ENCODE data around the gene UBASH3A.
"Not testable (repeated sequence)": the region's sequence is repeated elsewhere in the genome, so short reads cannot be mapped to it uniquely, and the experiment has no call there.

The UBASH3A gene

DNA sequence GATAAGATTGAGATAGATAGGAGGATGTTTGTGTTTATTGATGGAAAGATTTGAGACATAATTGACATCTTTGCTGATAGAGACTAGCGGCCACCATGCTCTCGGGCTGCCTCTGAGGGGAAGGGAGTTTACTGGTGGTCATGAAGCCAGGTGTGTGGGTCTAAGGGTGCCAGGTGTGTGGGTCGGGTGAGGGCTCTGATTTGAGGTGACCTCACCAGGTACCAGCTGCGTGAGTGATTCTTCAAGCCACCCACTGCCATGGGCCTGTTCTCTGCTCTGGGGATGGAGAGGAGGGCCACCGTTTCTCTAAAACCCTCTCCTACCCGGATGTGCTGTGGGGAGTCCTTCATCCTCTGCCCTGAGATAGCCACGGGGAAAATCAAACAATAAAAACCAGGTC, 3.2 kb downstream of the UBASH3A start:
- H3K36me3 ChIP-seq (ENCODE audit: insufficient read depth, low read length): no peaks in the 10 kb centered on the region

DNA sequence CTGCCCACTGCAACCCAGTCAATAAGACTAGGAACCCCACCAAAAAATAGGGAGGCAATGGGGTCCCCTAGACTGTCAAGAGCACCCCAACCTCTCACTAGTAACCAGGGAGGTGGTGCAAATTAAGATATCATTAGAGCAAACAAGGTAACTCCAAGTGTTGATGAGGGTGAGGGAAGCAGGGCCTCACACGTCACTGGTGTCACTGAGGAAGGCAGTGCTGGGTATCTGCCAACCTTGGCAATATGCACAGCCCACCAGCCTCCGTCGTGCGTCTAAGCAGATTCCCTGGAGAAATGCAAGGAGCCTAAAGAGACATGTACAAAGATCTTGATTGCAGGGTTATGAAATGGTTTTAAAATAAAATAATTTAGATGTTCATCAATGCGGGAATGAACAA, 3.8 kb downstream of the UBASH3A start:
- no peak overlapping the region for H3K27ac ChIP-seq
- no peak for DNase-seq (ENCODE audit: low read depth, low spot score)
- no peak overlapping the region for H3K9ac ChIP-seq (ENCODE audit: insufficient read length)
- TF ChIP-seq EZH2 (IDR thresholded peaks at IDR 0.05): no peak
- no peak for TF ChIP-seq FOXP2 (optimal IDR thresholded peaks at IDR 0.05; ENCODE audit: control extremely low read depth, extremely low read length, insufficient read depth)
- no peak for TF ChIP-seq POLR2AphosphoS5 (IDR thresholded peaks at IDR 0.05; ENCODE audit: borderline replicate concordance, low read depth, low read length)
- no peaks in the 10 kb centered on the region for H3K9me3 ChIP-seq (ENCODE audit: low read depth, low read length)
- no peaks in the 10 kb centered on the region for H3K36me3 ChIP-seq (ENCODE audit: insufficient read depth, low read length)
- H3K4me3 ChIP-seq: peak overlapping the region; percentile 28; the same call in 1 of the 2 replicates

More for the DNA sequence above, 3.2 kb downstream of the UBASH3A start:
- no peak overlapping the region for H3K27ac ChIP-seq
- no peak for DNase-seq (ENCODE audit: low read depth, low spot score)
- no peak overlapping the region for H3K9ac ChIP-seq (ENCODE audit: insufficient read length)
- H3K4me3 ChIP-seq: no peak overlapping the region
- TF ChIP-seq POLR2AphosphoS5 (IDR thresholded peaks at IDR 0.05; ENCODE audit: borderline replicate concordance, low read depth, low read length) (no peak), EZH2 (IDR thresholded peaks at IDR 0.05) (no peak), FOXP2 (optimal IDR thresholded peaks at IDR 0.05; ENCODE audit: control extremely low read depth, extremely low read length, insufficient read depth) (no peak)
- H3K9me3 ChIP-seq (ENCODE audit: low read depth, low read length): no peaks in the 10 kb centered on the region

DNA sequence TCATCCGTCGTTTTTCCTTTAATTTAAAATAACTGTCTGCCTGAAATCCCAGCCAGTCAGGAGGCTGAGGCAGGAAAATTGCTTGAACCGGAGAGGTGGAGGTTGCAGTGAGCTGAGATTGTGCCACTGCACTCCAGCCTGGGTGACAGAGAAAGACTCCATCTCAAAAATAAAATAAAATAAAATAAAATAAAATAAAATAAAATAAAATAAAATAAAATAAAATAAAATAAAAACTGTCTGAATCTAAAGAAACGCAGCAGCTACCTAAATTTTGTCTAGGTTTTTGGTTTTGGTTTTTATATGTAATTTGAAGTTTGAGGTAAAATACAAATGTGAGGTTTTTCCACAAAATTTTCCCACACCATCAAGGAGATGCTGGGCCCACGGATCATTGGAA, 5.0 kb downstream of the UBASH3A start:
- DNase-seq (ENCODE audit: low read depth, low spot score); H3K9ac ChIP-seq (ENCODE audit: insufficient read length); H3K4me3 ChIP-seq; H3K27ac ChIP-seq; H3K36me3 ChIP-seq (ENCODE audit: insufficient read depth, low read length); H3K9me3 ChIP-seq (ENCODE audit: low read depth, low read length): not testable (repeated sequence)

DNA sequence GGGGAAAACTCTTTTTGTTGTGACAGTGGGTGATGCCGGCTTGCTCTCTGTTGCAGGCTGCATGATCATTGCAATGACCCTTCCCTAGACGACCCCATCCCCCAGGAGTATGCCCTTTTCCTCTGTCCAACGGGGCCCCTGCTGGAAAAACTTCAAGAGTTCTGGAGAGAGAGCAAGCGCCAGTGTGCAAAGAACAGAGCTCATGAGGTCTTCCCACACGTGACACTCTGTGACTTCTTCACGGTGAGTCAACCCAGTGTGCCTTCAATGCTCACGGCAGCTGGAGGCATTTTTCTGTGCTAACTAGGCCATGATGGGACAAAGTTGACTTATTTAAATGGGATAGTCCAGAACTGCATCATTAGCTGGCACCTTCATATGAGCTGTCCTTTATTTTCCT, 5.7 kb downstream of the UBASH3A start:
- no peak overlapping the region for H3K9ac ChIP-seq (ENCODE audit: insufficient read length)
- no peak overlapping the region for H3K4me3 ChIP-seq
- H3K27ac ChIP-seq: no peak overlapping the region
- TF ChIP-seq POLR2AphosphoS5 (IDR thresholded peaks at IDR 0.05; ENCODE audit: borderline replicate concordance, low read depth, low read length) (no peak), EZH2 (IDR thresholded peaks at IDR 0.05) (no peak), FOXP2 (optimal IDR thresholded peaks at IDR 0.05; ENCODE audit: control extremely low read depth, extremely low read length, insufficient read depth) (no peak)
- DNase-seq (ENCODE audit: low read depth, low spot score): no peak
- no peaks in the 10 kb centered on the region for H3K36me3 ChIP-seq (ENCODE audit: insufficient read depth, low read length)
- no peaks in the 10 kb centered on the region for H3K9me3 ChIP-seq (ENCODE audit: low read depth, low read length)

DNA sequence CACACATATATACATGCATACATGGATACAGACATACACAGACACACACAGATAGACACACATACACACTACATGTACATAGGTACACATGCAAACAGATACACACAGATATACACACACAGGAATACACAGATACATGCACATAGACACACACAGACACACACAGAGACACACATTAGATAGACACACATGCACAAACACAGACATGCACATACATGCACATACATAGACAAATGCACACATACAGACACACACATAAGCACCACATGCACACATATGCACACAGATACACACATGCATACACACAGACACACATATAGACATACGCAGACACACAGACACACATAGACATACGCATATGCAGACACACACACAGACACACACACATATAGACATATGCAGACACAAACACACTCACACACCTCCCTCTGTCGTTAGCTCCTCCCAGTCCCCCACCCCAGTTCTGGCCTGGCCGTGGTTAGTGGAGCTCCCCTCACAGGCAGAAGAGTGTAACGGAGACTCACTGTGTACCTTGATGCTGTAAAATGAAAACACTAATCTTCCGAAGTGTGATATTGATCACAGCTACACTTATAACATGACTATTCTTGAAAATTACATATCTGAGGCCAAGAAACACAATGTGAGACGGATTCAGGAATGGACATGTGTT, 7.6 kb downstream of the UBASH3A start:
- no peak for DNase-seq (ENCODE audit: low read depth, low spot score)
- TF ChIP-seq EZH2 (IDR thresholded peaks at IDR 0.05) (no peak), POLR2AphosphoS5 (IDR thresholded peaks at IDR 0.05; ENCODE audit: borderline replicate concordance, low read depth, low read length) (no peak), FOXP2 (optimal IDR thresholded peaks at IDR 0.05; ENCODE audit: control extremely low read depth, extremely low read length, insufficient read depth) (no peak)
- Histone ChIP-seq H3K27ac (no peak overlapping the region), H3K36me3 (ENCODE audit: insufficient read depth, low read length) (no peaks in the 10 kb centered on the region), H3K4me3 (no peak overlapping the region), H3K9ac (ENCODE audit: insufficient read length) (no peak overlapping the region), H3K9me3 (ENCODE audit: low read depth, low read length) (no peaks in the 10 kb centered on the region)

DNA sequence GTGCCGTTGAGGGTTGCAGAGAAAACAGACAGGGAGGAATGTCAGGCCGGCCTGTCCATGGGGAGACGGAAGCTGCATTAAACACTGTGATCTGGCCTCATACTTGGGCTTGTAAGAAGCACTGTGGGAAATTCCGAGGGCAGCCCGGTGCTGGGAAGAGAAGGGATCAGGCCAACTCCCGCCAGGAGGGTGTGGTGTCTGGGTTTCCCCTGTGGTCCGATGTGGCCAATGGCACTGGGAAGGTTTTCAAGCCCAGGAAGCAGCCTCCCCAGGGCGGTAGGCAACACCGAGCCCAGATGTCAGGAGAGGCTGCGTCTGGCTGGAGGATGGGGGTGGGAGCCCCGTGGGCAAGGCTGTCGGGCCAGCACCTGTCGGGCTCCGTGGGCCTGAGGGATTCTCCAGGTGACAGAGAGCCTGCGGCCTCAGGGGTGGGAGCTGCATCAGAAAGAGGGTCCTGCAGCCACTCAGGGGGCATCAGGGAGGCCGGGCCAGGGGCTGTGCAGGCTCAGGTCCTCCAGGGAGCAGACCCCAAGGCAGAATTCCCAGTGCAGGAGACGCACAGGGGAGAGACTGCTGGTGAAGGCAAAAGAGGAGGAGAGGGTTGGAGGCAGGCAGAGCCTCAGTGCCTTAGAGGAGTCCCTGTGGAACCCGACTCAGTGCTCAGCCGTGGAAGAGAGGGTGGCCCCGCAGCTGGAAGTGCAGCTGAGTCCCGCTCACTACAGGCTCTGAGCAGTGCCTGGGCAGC, 8.4 kb downstream of the UBASH3A start:
- Histone ChIP-seq H3K4me3 (no peak overlapping the region), H3K36me3 (ENCODE audit: insufficient read depth, low read length) (no peaks in the 10 kb centered on the region), H3K9me3 (ENCODE audit: low read depth, low read length) (no peaks in the 10 kb centered on the region), H3K9ac (ENCODE audit: insufficient read length) (no peak overlapping the region), H3K27ac (no peak overlapping the region)
- DNase-seq (ENCODE audit: low read depth, low spot score): no peak
- TF ChIP-seq FOXP2 (optimal IDR thresholded peaks at IDR 0.05; ENCODE audit: control extremely low read depth, extremely low read length, insufficient read depth) (no peak), POLR2AphosphoS5 (IDR thresholded peaks at IDR 0.05; ENCODE audit: borderline replicate concordance, low read depth, low read length) (no peak), EZH2 (IDR thresholded peaks at IDR 0.05) (no peak)

DNA sequence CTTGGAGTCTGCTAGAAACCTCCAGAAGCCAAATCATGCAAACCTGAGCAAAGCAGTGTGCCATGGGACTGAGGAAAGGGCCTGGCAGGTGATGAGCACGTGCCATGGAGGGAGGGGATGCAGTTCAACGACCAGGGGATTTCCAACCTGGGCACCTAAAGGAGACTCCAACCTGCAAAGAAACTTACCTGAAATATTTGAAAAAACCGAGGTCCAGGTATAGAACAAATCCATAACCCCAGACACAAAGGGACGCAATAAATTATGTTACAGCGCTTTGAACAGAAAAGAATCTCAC, 8.9 kb downstream of the UBASH3A start:
- Histone ChIP-seq H3K36me3 (ENCODE audit: insufficient read depth, low read length) (no peaks in the 10 kb centered on the region), H3K9ac (ENCODE audit: insufficient read length) (no peak overlapping the region), H3K27ac (no peak overlapping the region), H3K4me3 (no peak overlapping the region), H3K9me3 (ENCODE audit: low read depth, low read length) (no peaks in the 10 kb centered on the region)
- no peak for TF ChIP-seq EZH2 (IDR thresholded peaks at IDR 0.05)
- no peak for TF ChIP-seq POLR2AphosphoS5 (IDR thresholded peaks at IDR 0.05; ENCODE audit: borderline replicate concordance, low read depth, low read length)
- TF ChIP-seq FOXP2 (optimal IDR thresholded peaks at IDR 0.05; ENCODE audit: control extremely low read depth, extremely low read length, insufficient read depth): no peak
- no peak for DNase-seq (ENCODE audit: low read depth, low spot score)

DNA sequence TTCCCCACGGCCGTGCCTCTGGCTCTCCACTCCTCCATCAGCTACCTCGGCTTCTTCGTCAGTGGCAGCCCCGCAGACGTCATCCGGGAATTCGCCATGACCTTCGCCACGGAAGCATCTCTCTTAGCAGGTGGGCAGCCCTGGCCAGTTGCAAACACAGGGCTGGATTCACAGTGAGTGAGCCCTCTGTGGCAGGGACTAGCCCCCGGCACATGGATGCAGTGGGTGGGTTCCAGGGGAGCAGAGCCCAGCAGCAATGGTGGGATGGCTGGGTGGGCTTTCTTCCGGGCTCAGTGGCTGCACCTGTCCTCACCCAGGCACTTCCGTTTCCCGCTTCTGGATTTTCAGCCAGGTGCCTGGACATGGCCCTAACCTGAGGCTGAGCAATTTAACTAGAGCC, 9.4 kb downstream of the UBASH3A start:
- Histone ChIP-seq H3K4me3 (no peak overlapping the region), H3K9ac (ENCODE audit: insufficient read length) (no peak overlapping the region), H3K36me3 (ENCODE audit: insufficient read depth, low read length) (no peaks in the 10 kb centered on the region), H3K27ac (no peak overlapping the region), H3K9me3 (ENCODE audit: low read depth, low read length) (no peaks in the 10 kb centered on the region)
- DNase-seq (ENCODE audit: low read depth, low spot score): no peak
- TF ChIP-seq POLR2AphosphoS5 (IDR thresholded peaks at IDR 0.05; ENCODE audit: borderline replicate concordance, low read depth, low read length) (no peak), EZH2 (IDR thresholded peaks at IDR 0.05) (no peak), FOXP2 (optimal IDR thresholded peaks at IDR 0.05; ENCODE audit: control extremely low read depth, extremely low read length, insufficient read depth) (no peak)

DNA sequence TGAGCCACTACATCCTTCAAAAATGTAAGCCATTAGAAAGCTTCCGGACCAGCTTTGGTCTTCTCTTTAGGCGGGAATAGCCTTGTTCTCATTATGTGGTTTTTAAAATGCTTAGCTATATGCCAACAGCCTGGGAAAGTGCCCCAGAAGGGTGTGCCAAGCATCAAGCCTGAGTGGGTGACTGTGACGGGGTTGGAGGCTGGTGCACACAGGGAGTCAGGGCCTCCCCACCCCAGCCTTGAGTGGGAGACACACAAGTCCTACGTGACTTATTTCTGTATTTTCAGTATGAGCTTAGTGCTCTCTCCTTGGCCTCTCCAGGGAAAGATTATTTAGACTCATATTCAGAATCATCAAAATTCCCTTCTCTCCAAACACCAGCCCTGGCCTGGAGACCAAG, 9.8 kb downstream of the UBASH3A start:
- Histone ChIP-seq H3K4me3 (no peak overlapping the region), H3K27ac (no peak overlapping the region), H3K9me3 (ENCODE audit: low read depth, low read length) (no peaks in the 10 kb centered on the region), H3K36me3 (ENCODE audit: insufficient read depth, low read length) (no peaks in the 10 kb centered on the region), H3K9ac (ENCODE audit: insufficient read length) (no peak overlapping the region)
- TF ChIP-seq EZH2 (IDR thresholded peaks at IDR 0.05): no peak
- no peak for TF ChIP-seq POLR2AphosphoS5 (IDR thresholded peaks at IDR 0.05; ENCODE audit: borderline replicate concordance, low read depth, low read length)
- no peak for TF ChIP-seq FOXP2 (optimal IDR thresholded peaks at IDR 0.05; ENCODE audit: control extremely low read depth, extremely low read length, insufficient read depth)
- no peak for DNase-seq (ENCODE audit: low read depth, low spot score)
